Breast epithelium (tissue), 4 donors: ENCODE data around the gene SCN5A. TPM values are rescaled to one million over a fixed set of nuclear protein-coding genes. Genes with fewer than 3 reads are reported as not detected.

ENCODE experiments used
- DNase-seq, 2 donors: peaks; one replicate each; pipeline ENCODE4 v3.0.0-alpha.2; 2019; ENCODE audit warnings: low spot score in 2 of 2
- H3K27ac ChIP-seq, 2 donors: fragments of 200-600 bp; sonication (generic) in 1 of 2; one replicate each; pipeline ENCODE4 v1.5.1; 2016 to 2019; ENCODE audit warnings: mild to moderate bottlenecking in 1 of 2
- H3K27me3 ChIP-seq, 2 donors: fragments of 200-600 bp; sonication (generic) in 1 of 2; one replicate each; pipeline versions ENCODE4 v1.5.1 to v1.6.0; 2017 to 2019; ENCODE audit warnings: control low read depth in 1 of 2, mild to moderate bottlenecking in 1 of 2
- H3K36me3 ChIP-seq: fragments of 200-600 bp; one replicate; pipeline ENCODE4 v1.5.1; 2019
- H3K4me1 ChIP-seq, 2 donors: fragments of 200-600 bp; sonication (generic); one replicate each; pipeline ENCODE4 v1.5.1; 2016 to 2019; ENCODE audit warnings: control low read depth in 1 of 2
- H3K4me3 ChIP-seq, 3 donors: fragments of 200-600 bp; sonication (generic); 1 replicate in 2 of 3; 2 replicates in 1 of 3; pipeline ENCODE4 v1.5.1; 2016 to 2019; ENCODE audit warnings: mild to moderate bottlenecking in 3 of 3, moderate library complexity in 2 of 3
- H3K9me3 ChIP-seq, 2 donors: fragments of 200-600 bp; sonication (generic) in 1 of 2; one replicate each; pipeline ENCODE4 v1.5.1; 2016 to 2019; ENCODE audit warnings: control low read depth in 1 of 2
- POLR2A ChIP-seq: fragments of 450-650 bp; IDR thresholded peaks from one replicate; pipeline ENCODE4 v1.6.1; 2016; ENCODE audit warnings: antibody characterized with exemption, mild to moderate bottlenecking, moderate library complexity
- POLR2AphosphoS5 ChIP-seq, 3 donors: sonication (generic); formaldehyde crosslinking; IDR thresholded peaks; one replicate each; pipeline ENCODE4 v1.6.1; 2017; ENCODE audit warnings: antibody characterized with exemption in 3 of 3
- intact Hi-C: fragments of 100-400 bp; cut with DNase I; formaldehyde crosslinking; loops from one replicate; pipeline ENCODE4 v1.15.1; 2023; ENCODE audit warnings: low total_unique reads
- total RNA-seq, 3 donors: library from RNA; depleted of rRNA; stranded (reverse); fragments of >200 nt; gene quantifications; one replicate each; pipeline ENCODE4 v1.1.0, GENCODE V29; 2016
- TF ChIP-seq, protein P1 (sequence below), 3 donors: fragments of 450-650 bp; IDR thresholded peaks; one replicate each; pipeline ENCODE4 v1.5.1; 2016 to 2017; ENCODE audit warnings: antibody characterized with exemption in 3 of 3, mild to moderate bottlenecking in 3 of 3, moderate library complexity in 3 of 3

SCN5A gene
- total RNA-seq, 3 donors from 2014 or later: under 0.01 to 0.33 (median 0.29) TPM

- intact Hi-C loops: no loop called here
- H3K27me3 ChIP-seq: no peaks in the 10 kb centered on the region
- no peak for DNase-seq
- H3K4me3 ChIP-seq: no peak overlapping the region
- H3K27ac ChIP-seq: no peak overlapping the region
- no peaks in the 10 kb centered on the region for H3K36me3 ChIP-seq
- no peak for TF ChIP-seq POLR2A
- TF ChIP-seq, protein P1, sequence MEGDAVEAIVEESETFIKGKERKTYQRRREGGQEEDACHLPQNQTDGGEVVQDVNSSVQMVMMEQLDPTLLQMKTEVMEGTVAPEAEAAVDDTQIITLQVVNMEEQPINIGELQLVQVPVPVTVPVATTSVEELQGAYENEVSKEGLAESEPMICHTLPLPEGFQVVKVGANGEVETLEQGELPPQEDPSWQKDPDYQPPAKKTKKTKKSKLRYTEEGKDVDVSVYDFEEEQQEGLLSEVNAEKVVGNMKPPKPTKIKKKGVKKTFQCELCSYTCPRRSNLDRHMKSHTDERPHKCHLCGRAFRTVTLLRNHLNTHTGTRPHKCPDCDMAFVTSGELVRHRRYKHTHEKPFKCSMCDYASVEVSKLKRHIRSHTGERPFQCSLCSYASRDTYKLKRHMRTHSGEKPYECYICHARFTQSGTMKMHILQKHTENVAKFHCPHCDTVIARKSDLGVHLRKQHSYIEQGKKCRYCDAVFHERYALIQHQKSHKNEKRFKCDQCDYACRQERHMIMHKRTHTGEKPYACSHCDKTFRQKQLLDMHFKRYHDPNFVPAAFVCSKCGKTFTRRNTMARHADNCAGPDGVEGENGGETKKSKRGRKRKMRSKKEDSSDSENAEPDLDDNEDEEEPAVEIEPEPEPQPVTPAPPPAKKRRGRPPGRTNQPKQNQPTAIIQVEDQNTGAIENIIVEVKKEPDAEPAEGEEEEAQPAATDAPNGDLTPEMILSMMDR (IDR thresholded peaks at IDR 0.05): no peak
- no peak for TF ChIP-seq POLR2AphosphoS5 (IDR thresholded peaks at IDR 0.05)
- H3K9me3 ChIP-seq: no peaks in the 10 kb centered on the region
- H3K4me1 ChIP-seq: no peaks in the 10 kb centered on the region
These were observed 48.9 kb downstream of the SCN5A start for GRCh38 chr3:38600551-38600950.

- DNase-seq: no peak
- intact Hi-C loops: no loop called here
- Histone ChIP-seq H3K9me3 (no peaks in the 10 kb centered on the region), H3K36me3 (no peaks in the 10 kb centered on the region), H3K4me3 (no peak overlapping the region), H3K27me3 (no peaks in the 10 kb centered on the region), H3K27ac (no peak overlapping the region), H3K4me1 (no peaks in the 10 kb centered on the region)
- TF ChIP-seq, protein P1 (IDR thresholded peaks at IDR 0.05): no peak
- TF ChIP-seq POLR2AphosphoS5 (IDR thresholded peaks at IDR 0.05): no peak
- TF ChIP-seq POLR2A: no peak
These were observed 49.6 kb downstream of the SCN5A start for GRCh38 chr3:38599886-38600285.

DNA sequence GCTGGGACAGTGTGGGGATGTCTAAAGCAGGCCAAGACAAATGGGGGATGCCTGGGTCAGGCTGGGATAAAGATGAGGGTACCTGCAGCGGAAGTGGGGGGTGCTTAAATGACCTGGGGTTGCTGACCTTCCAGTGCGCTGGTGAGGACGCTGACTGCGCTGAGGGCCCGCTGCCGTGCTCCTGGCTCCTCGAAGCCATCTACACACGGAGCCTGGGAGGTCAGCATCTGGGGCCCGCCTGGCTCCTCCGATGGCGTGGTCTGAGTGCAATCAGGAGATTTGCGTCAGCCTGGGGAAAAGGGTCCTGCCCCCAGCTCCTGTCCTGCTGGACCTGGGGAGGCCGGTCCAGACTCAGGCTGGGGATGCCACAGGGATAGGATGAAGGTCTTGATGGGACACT lies 50.7 kb downstream of the SCN5A start:
- Histone ChIP-seq H3K9me3 (no peaks in the 10 kb centered on the region), H3K27ac (no peak overlapping the region), H3K27me3 (no peaks in the 10 kb centered on the region), H3K36me3 (no peaks in the 10 kb centered on the region), H3K4me1 (no peaks in the 10 kb centered on the region), H3K4me3 (no peak overlapping the region)
- intact Hi-C loops: no loop called here
- peak in 1 of 2 donors; percentile 33 for DNase-seq
- TF ChIP-seq, protein P1 (IDR thresholded peaks at IDR 0.05): no peak

DNA sequence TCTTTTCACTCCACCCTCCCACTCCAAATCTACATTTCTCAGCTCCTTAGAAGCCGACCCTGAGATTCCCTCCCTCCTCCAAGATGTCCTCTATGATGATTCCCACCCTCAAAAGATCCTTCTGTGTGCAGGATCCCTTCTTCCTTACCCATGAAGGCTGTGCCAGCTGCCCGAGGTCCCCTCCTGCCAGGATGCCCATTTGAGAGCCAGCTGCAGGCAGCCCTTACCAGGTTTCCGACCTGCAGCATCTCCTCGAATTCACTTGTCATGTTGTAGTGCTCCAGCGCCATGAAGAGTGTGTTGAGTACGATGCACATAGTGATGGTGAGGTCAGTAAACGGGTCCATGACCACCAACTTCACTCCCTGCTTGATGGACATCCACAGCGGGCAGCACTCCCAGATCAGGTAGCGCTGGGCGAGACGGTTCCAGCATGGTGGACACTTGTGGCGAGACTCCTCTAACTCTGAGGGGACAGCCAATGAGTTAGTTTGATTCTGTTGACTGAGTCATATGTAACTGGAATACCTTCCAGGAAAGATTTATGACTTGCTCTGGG lies 51.9 kb downstream of the SCN5A start:
- peak in 1 of 2 donors; percentile 33 for DNase-seq
- Histone ChIP-seq H3K9me3 (no peaks in the 10 kb centered on the region), H3K27me3 (no peaks in the 10 kb centered on the region), H3K36me3 (no peaks in the 10 kb centered on the region), H3K27ac (no peak overlapping the region), H3K4me1 (no peaks in the 10 kb centered on the region), H3K4me3 (no peak overlapping the region)
- TF ChIP-seq POLR2A: no peak
- no peak for TF ChIP-seq POLR2AphosphoS5 (IDR thresholded peaks at IDR 0.05)
- TF ChIP-seq, protein P1 (IDR thresholded peaks at IDR 0.05): no peak
- intact Hi-C loops: no loop called here

DNA sequence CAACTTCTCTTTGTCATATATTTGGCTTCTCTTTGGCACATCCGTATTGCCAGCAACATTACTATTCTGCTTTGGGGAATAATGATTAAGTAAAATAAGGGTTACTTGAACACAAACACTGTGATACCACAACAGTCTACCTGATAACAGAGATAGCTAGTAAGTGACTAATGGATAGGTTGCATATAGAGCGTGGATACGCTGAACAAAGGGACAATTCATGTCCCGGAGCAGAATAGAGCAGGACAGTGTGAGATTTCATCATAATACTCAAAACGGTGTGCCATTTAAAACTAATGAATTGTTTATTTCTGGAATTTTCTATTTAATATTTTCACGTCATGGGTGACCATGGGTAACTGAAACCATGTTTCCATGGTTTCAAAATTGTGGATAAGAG lies 54.1 kb downstream of the SCN5A start:
- intact Hi-C loops: no loop called here
- Histone ChIP-seq H3K27me3 (no peaks in the 10 kb centered on the region), H3K9me3 (no peaks in the 10 kb centered on the region), H3K27ac (no peak overlapping the region), H3K4me3 (no peak overlapping the region), H3K36me3 (no peaks in the 10 kb centered on the region), H3K4me1 (no peaks in the 10 kb centered on the region)
- TF ChIP-seq POLR2AphosphoS5 (IDR thresholded peaks at IDR 0.05) (no peak), POLR2A (no peak)
- TF ChIP-seq, protein P1 (IDR thresholded peaks at IDR 0.05): no peak
- DNase-seq: no peak
